HepG2 (cell line): ENCODE results near the gene ARHGEF1. TPM values are rescaled to one million over a fixed set of nuclear protein-coding genes. Genes with fewer than 3 reads are reported as not detected.
A peak's percentile ranks its signal among the peaks of the same experiment; 100 is the strongest.

Source experiments
- ATAC-seq: fragments of 200-7000 bp; cut with Tn5 transposase; 3 replicates; pipeline ENCODE4 v1.9.1; 2020; ENCODE audit warnings: mild to moderate bottlenecking, moderate library complexity
- BruUV-seq: library from RNA; stranded (reverse); fragments of 400-500 nt; replicated peaks from 2 replicates; lab custom pipeline; 2021; lab: Mats Ljungman, UMichigan
- CTCF ChIA-PET: fragments of 300-600 bp; formaldehyde crosslinking; extraction: SDS; loops from one replicate; lab custom pipeline; 2021; ENCODE audit warnings: low total read pairs, inconsistent platforms, low intra/inter-chr PET ratio; lab: Yijun Ruan, JAX
- POLR2A ChIA-PET: fragments of 350-600 bp; sonication (Branson Sonifier 250); formaldehyde crosslinking; loops from one replicate; lab custom pipeline; 2020; ENCODE audit warnings: antibody characterized with exemption, inconsistent platforms; lab: Yijun Ruan, JAX
- DNase-seq: peaks from one replicate; pipeline ENCODE4 v3.0.0-alpha.2; 2015; ENCODE audit warnings: low spot score
- FAIRE-seq: peaks from 3 replicates; lab custom pipeline; 2011; peaks lifted over from hg19 to GRCh38; lab: Jason Lieb, UNC
- H2AFZ ChIP-seq: one replicate; pipeline ENCODE4 v1.6.1; 2011; ENCODE audit warnings: low read length, inconsistent platforms
- H3K27ac ChIP-seq: fragments of 300-600 bp; 3 replicates; pipeline ENCODE4 v1.8.0; 2011; ENCODE audit warnings: mixed run types, mild to moderate bottlenecking, mixed read lengths, low read length, inconsistent platforms; ENCODE audit not compliant: insufficient read depth; ENCODE audit errors: extremely low read length
- H3K27me3 ChIP-seq, 2 experiments: fragments of 200-600 bp in 1 of 2; 2 replicates in 1 of 2; 3 replicates in 1 of 2; pipeline versions ENCODE4 v1.6.0 to v1.8.0; 2011; ENCODE audit warnings: low read length in 2 of 2, mild to moderate bottlenecking in 2 of 2, moderate library complexity in 2 of 2, inconsistent platforms in 1 of 2; ENCODE audit not compliant: insufficient read depth in 2 of 2, control insufficient read depth in 1 of 2
- H3K36me3 ChIP-seq, 2 experiments: fragments of 200-600 bp in 1 of 2; replicated peaks in 1 of 2; 2 replicates in 1 of 2; 3 replicates in 1 of 2; pipeline versions ENCODE4 v1.5.1 to v1.8.0; 2011; ENCODE audit warnings: low read length in 2 of 2, inconsistent platforms in 1 of 2; ENCODE audit not compliant: insufficient read depth in 2 of 2, control insufficient read depth in 1 of 2
- H3K4me1 ChIP-seq: 2 replicates; pipeline ENCODE4 v1.5.1; 2012; ENCODE audit warnings: low read length, inconsistent platforms; ENCODE audit not compliant: insufficient read depth
- H3K4me2 ChIP-seq: 2 replicates; pipeline ENCODE4 v1.6.0; 2011; ENCODE audit warnings: low read depth, low read length, inconsistent platforms
- H3K4me3 ChIP-seq, 3 experiments: fragments of 200-600 bp in 1 of 3; sonication (generic), shearing (Covaris generic) in 1 of 3; replicated peaks in 1 of 3; 2 replicates each; pipeline ENCODE4 v1.5.1; 2011 to 2016; ENCODE audit warnings: low read length in 3 of 3, inconsistent platforms in 2 of 3, low read depth in 2 of 3, mild to moderate bottlenecking in 2 of 3, control low read depth in 1 of 3, mixed read lengths in 1 of 3; ENCODE audit not compliant: insufficient read depth in 1 of 3
- H3K79me2 ChIP-seq: one replicate; pipeline ENCODE4 v1.6.1; 2011; ENCODE audit warnings: low read length, inconsistent platforms; ENCODE audit not compliant: insufficient read depth
- H3K9ac ChIP-seq: 2 replicates; pipeline ENCODE4 v1.6.0; 2011; ENCODE audit warnings: mild to moderate bottlenecking, low read depth, low read length, inconsistent platforms; ENCODE audit not compliant: insufficient read depth
- H3K9me3 ChIP-seq: 2 replicates; pipeline ENCODE4 v1.5.1; 2012; ENCODE audit warnings: mild to moderate bottlenecking, low read length
- H4K20me1 ChIP-seq: 2 replicates; pipeline ENCODE4 v1.6.0; 2011; ENCODE audit warnings: inconsistent platforms, mild to moderate bottlenecking, low read length, moderate library complexity; ENCODE audit not compliant: insufficient read depth
- BRCA1 ChIP-seq: sonication (generic); formaldehyde crosslinking; IDR thresholded peaks from 2 replicates; pipeline ENCODE4 v1.4.0; 2020; ENCODE audit warnings: missing genetic modification reagents
- HCFC1 ChIP-seq: fragments of 150-350 bp; IDR thresholded peaks from 2 replicates; pipeline ENCODE4 v1.6.1; 2014; ENCODE audit warnings: low read depth, low read length
- HNRNPK ChIP-seq: fragments of 200-400 bp; formaldehyde crosslinking; IDR thresholded peaks from 2 replicates; pipeline ENCODE4 v1.6.1; 2018; ENCODE audit warnings: low read length, low read depth, moderate library complexity, mild to moderate bottlenecking; ENCODE audit not compliant: poor library complexity, severe bottlenecking
- RORA ChIP-seq: sonication (generic); formaldehyde crosslinking; IDR thresholded peaks from 2 replicates; pipeline ENCODE4 v1.5.0; 2020; ENCODE audit warnings: mild to moderate bottlenecking, missing genetic modification reagents, moderate library complexity
- ZNF30 ChIP-seq: sonication (generic); formaldehyde crosslinking; IDR thresholded peaks from 2 replicates; pipeline ENCODE4 v1.5.0; 2020; ENCODE audit warnings: mild to moderate bottlenecking, missing genetic modification reagents
- ZNF333 ChIP-seq: sonication (generic); formaldehyde crosslinking; IDR thresholded peaks from 2 replicates; pipeline ENCODE4 v1.4.0; 2020; ENCODE audit warnings: mild to moderate bottlenecking, missing genetic modification reagents, borderline replicate concordance
- ZNF335 ChIP-seq: sonication (generic); formaldehyde crosslinking; IDR thresholded peaks from 2 replicates; pipeline ENCODE4 v1.4.0; 2020; ENCODE audit warnings: missing genetic modification reagents
- ZNF558 ChIP-seq: sonication (generic); formaldehyde crosslinking; IDR thresholded peaks from 2 replicates; pipeline ENCODE4 v1.9.0; 2022; ENCODE audit warnings: mild to moderate bottlenecking, missing genetic modification reagents, borderline replicate concordance
- ZSCAN30 ChIP-seq: sonication (generic); formaldehyde crosslinking; IDR thresholded peaks from 2 replicates; pipeline ENCODE4 v1.5.0; 2020; ENCODE audit warnings: mild to moderate bottlenecking, missing genetic modification reagents
- WGBS: methylation state at CpG from one replicate; pipeline ENCODE4 v1.1.6; 2017; ENCODE audit warnings: low lambda C conversion rate; 5-methylcytosine and 5-hydroxymethylcytosine counted together
- in situ Hi-C: cut with HindIII; loops from 2 replicates; pipeline ENCODE4 v1.10.0; 2017; ENCODE audit warnings: low pct_unique_long_range_greater_than_20kb; ENCODE audit not compliant: extremely low pct_ligation_motif_present
- intact Hi-C: fragments of 100-400 bp; cut with micrococcal nuclease; formaldehyde crosslinking; loops from one replicate; pipeline ENCODE4 v1.10.0; 2022; ENCODE audit not compliant: unreplicated experiment
- polyA plus RNA-seq, 8 experiments: library from polyadenylated mRNA; depleted of rRNA in 3 of 8; stranded (reverse) in 7 of 8; unstranded in 1 of 8; fragments of >200 nt; fragmentation: Illumina TruSeq in 4 of 8; extraction: Trizol in 4 of 8; gene quantifications; 2 replicates each; pipeline versions ENCODE4 v1.2.1 to v1.2.3, GENCODE V29; 2011 to 2016; ENCODE audit warnings: low read depth in 4 of 8, missing spikeins in 1 of 8, mixed read lengths in 1 of 8; ENCODE audit not compliant: insufficient read depth in 1 of 8
- total RNA-seq, 5 experiments: library from RNA; depleted of rRNA; stranded (reverse); fragments of >200 nt; fragmentation: Illumina TruSeq; extraction: Trizol; gene quantifications; 2 replicates each; pipeline ENCODE4 v1.2.3, GENCODE V29; 2016; ENCODE audit warnings: low read depth in 1 of 5
- TF ChIP-seq, protein P1 (sequence below): IDR thresholded peaks from 2 replicates; pipeline ENCODE4 v1.6.1; 2016; ENCODE audit warnings: low read depth
- TF ChIP-seq, protein P2 (sequence below): sonication (generic); formaldehyde crosslinking; IDR thresholded peaks from 2 replicates; pipeline ENCODE4 v1.4.0; 2020; ENCODE audit warnings: mild to moderate bottlenecking, missing genetic modification reagents
- TF ChIP-seq, protein P3 (sequence below): sonication (generic); formaldehyde crosslinking; IDR thresholded peaks from 2 replicates; pipeline ENCODE4 v1.9.0; 2022; ENCODE audit warnings: low read depth, missing genetic modification reagents

Gene ARHGEF1
- total and polyA plus RNA-seq, 2 of the 13 experiments (the other 11 are each of a cell fraction or from before 2014, with no cell fraction given) = 33.7 to 34.7 TPM

DNA sequence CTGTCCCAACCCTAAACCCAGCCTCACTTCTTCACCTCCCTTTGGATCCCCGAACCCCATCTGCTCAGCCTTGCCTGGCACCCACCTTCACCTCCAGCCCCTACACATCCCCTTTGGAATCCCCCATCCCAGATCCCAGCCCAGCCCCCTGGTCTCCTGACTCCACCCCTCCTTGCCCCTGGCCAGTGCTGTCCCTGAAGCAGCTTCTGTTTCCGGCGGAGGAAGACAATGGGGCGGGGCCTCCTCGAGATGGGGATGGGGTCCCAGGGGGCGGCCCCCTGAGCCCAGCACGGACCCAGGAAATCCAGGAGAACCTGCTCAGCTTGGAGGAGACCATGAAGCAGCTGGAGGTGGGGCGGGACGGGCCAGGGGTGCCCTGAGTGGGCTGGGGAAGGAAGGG, 23.3 kb downstream of the ARHGEF1 start:
- no peak for FAIRE-seq
- intact Hi-C loops = no loop called here
- H3K9ac ChIP-seq = no peak overlapping the region
- H4K20me1 ChIP-seq = 0 out of 2 replicates have a peak, but pooled peaks cover 3% of the 10 kb centered on the region
- H3K27me3 ChIP-seq = peaks cover 0 to 2% of the 10 kb centered on the region in 2 experiments; a peak in 3 of 5 replicates
- H3K36me3 ChIP-seq = peaks cover 22 to 45% of the 10 kb centered on the region in 2 experiments; a peak in 4 of 5 replicates
- in situ Hi-C loops = no loop called here
- no peak overlapping the region for H3K27ac ChIP-seq
- BruUV-seq = no TSS peak
- no peak for ATAC-seq
- CTCF ChIA-PET = no interaction called here
- DNase-seq = no peak
- no peak overlapping the region for H3K4me3 ChIP-seq
- no peaks in the 10 kb centered on the region for H3K79me2 ChIP-seq
- TF ChIP-seq HNRNPK = no peak
- TF ChIP-seq, all 625 proteins: peak for 0
- no peak overlapping the region for H3K4me2 ChIP-seq
- POLR2A ChIA-PET = interaction anchor here (0.9 kb wide), 1 partner anchor 18 kb away, joined by 3 read pairs; no protein-coding TSS in a partner anchor
- H3K4me1 ChIP-seq = peaks cover 24% of the 10 kb centered on the region
- over 99% methylated on average over 9 of the region's 9 CpGs for WGBS
- H2AFZ ChIP-seq = no peak overlapping the region
- H3K9me3 ChIP-seq = no peaks in the 10 kb centered on the region

DNA sequence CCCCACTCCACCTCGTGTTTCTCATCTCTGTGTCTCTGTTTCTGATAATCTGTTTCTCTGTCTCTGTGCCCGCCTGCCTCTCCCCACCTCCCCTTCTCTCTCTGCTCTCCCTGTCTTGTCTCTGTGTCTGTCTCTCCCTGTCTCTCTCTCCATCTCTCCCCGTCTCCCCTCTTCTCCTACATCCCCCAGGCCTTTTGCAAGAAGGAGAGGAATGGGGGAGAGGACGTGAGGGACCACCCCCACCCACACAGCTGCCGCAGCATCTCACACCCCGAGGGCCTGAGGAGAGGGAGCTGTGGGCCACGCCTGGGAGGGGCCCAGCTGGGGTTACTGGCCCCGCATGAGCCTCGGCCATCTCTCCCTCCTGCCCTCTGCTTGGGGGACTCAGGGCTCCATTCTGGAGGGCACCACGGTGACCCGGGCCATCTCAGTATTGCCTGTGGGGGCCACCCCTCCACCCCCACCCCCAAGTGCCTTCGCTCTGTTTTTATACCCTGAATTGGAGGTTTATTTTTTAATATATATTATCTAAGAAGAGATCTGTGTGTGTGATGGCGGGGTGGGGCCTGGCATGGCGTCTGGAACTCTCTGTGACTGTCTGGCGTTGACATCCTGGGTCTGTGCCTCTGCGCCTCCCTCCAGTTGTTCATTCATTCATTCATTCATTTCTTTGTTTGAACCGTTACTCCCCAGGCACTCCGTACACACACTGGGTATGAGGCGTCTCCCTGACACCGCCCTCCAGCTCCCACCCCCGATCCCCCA, 24.1 kb downstream of the ARHGEF1 start:
- no peak overlapping the region for H3K4me2 ChIP-seq
- no peaks in the 10 kb centered on the region for H3K79me2 ChIP-seq
- no peak overlapping the region for H3K9ac ChIP-seq
- FAIRE-seq = no peak
- 93% methylated on average over 19 of the region's 21 CpGs for WGBS
- H3K4me3 ChIP-seq = no peak overlapping the region
- ATAC-seq = no peak
- H3K27me3 ChIP-seq = peaks cover 0 to 11% of the 10 kb centered on the region in 2 experiments
- DNase-seq = no peak
- POLR2A ChIA-PET = no interaction called here
- H3K9me3 ChIP-seq = no peaks in the 10 kb centered on the region
- no peak overlapping the region for H2AFZ ChIP-seq
- TSS peak; percentile 34 for BruUV-seq
- CTCF ChIA-PET = no interaction called here
- 0 out of 2 replicates have a peak, but pooled peaks cover 3% of the 10 kb centered on the region for H4K20me1 ChIP-seq
- in situ Hi-C loops (no loop called here), intact Hi-C loops (no loop called here)
- peaks cover 19 to 45% of the 10 kb centered on the region in 2 experiments; a peak in 4 of 5 replicates for H3K36me3 ChIP-seq
- H3K4me1 ChIP-seq = peaks cover 24% of the 10 kb centered on the region
- no peak overlapping the region for H3K27ac ChIP-seq
- TF ChIP-seq, protein P1, sequence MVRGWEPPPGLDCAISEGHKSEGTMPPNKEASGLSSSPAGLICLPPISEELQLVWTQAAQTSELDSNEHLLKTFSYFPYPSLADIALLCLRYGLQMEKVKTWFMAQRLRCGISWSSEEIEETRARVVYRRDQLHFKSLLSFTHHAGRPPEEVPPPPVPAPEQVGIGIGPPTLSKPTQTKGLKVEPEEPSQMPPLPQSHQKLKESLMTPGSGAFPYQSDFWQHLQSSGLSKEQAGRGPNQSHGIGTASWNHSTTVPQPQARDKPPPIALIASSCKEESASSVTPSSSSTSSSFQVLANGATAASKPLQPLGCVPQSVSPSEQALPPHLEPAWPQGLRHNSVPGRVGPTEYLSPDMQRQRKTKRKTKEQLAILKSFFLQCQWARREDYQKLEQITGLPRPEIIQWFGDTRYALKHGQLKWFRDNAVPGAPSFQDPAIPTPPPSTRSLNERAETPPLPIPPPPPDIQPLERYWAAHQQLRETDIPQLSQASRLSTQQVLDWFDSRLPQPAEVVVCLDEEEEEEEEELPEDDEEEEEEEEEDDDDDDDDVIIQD (CRISPR knock-in tag) = no peak
- TF ChIP-seq ZNF333 (CRISPR knock-in tag) (no peak), RORA (CRISPR knock-in tag) (no peak), BRCA1 (CRISPR knock-in tag) (no peak), HCFC1 (no peak), ZNF558 (CRISPR knock-in tag) (no peak), ZNF30 (CRISPR knock-in tag) (no peak), ZSCAN30 (CRISPR knock-in tag) (no peak), ZNF335 (no peak)
- TF ChIP-seq, protein P2, sequence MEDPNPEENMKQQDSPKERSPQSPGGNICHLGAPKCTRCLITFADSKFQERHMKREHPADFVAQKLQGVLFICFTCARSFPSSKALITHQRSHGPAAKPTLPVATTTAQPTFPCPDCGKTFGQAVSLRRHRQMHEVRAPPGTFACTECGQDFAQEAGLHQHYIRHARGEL (CRISPR knock-in tag) = no peak
- TF ChIP-seq, protein P3, sequence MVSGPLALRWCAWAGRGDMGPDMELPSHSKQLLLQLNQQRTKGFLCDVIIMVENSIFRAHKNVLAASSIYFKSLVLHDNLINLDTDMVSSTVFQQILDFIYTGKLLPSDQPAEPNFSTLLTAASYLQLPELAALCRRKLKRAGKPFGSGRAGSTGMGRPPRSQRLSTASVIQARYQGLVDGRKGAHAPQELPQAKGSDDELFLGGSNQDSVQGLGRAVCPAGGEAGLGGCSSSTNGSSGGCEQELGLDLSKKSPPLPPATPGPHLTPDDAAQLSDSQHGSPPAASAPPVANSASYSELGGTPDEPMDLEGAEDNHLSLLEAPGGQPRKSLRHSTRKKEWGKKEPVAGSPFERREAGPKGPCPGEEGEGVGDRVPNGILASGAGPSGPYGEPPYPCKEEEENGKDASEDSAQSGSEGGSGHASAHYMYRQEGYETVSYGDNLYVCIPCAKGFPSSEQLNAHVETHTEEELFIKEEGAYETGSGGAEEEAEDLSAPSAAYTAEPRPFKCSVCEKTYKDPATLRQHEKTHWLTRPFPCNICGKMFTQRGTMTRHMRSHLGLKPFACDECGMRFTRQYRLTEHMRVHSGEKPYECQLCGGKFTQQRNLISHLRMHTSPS (CRISPR knock-in tag) = no peak
